GM23338 (cell line): Measurements from ENCODE around the gene MID1. TPM values are rescaled to one million over a fixed set of nuclear protein-coding genes. Genes with fewer than 3 reads are reported as not detected.

Experiments
- ATAC-seq: fragments of 200-7000 bp; cut with Tn5 transposase; 3 replicates; pipeline ENCODE4 v1.9.1; 2020
- DNase-seq: peaks from one replicate; pipeline ENCODE4 v3.0.0-alpha.2; 2015; ENCODE audit warnings: low spot score
- H2AFZ ChIP-seq: fragments of 200-600 bp; sonication (generic); 2 replicates; pipeline ENCODE4 v1.8.0; 2016; ENCODE audit warnings: antibody characterized with exemption, mild to moderate bottlenecking, moderate library complexity
- H3F3A ChIP-seq: fragments of 200-600 bp; sonication (generic); replicated peaks from 2 replicates; pipeline ENCODE4 v1.8.0; 2017; ENCODE audit warnings: antibody characterized with exemption, mixed run types, low read depth
- H3K27ac ChIP-seq: fragments of 200-600 bp; sonication (generic); 2 replicates; pipeline ENCODE4 v1.6.1; 2016; ENCODE audit warnings: low read depth
- H3K27me3 ChIP-seq: fragments of 200-600 bp; sonication (generic); 2 replicates; pipeline ENCODE4 v1.8.0; 2016; ENCODE audit warnings: mild to moderate bottlenecking, mixed run types, moderate library complexity; ENCODE audit not compliant: insufficient read depth
- H3K36me3 ChIP-seq: fragments of 200-600 bp; sonication (generic); 2 replicates; pipeline ENCODE4 v1.8.0; 2016; ENCODE audit warnings: mild to moderate bottlenecking; ENCODE audit not compliant: insufficient read depth
- H3K4me1 ChIP-seq: fragments of 200-600 bp; sonication (generic); 2 replicates; pipeline ENCODE4 v1.8.0; 2016; ENCODE audit warnings: mild to moderate bottlenecking, moderate library complexity; ENCODE audit not compliant: insufficient read depth
- H3K4me2 ChIP-seq: fragments of 200-600 bp; sonication (generic); 2 replicates; pipeline ENCODE4 v1.7.1; 2017; ENCODE audit warnings: mixed run types
- H3K4me3 ChIP-seq: fragments of 200-600 bp; sonication (generic); 2 replicates; pipeline ENCODE4 v1.6.1; 2016; ENCODE audit warnings: mixed run types
- H3K79me2 ChIP-seq: fragments of 200-600 bp; sonication (generic); replicated peaks from 2 replicates; pipeline ENCODE4 v1.8.0; 2017; ENCODE audit warnings: mild to moderate bottlenecking; ENCODE audit not compliant: insufficient read depth
- H3K9me2 ChIP-seq: fragments of 200-600 bp; sonication (generic); 2 replicates; pipeline ENCODE4 v1.8.0; 2017; ENCODE audit not compliant: insufficient read depth
- H4K20me1 ChIP-seq: fragments of 200-600 bp; sonication (generic); replicated peaks from 2 replicates; pipeline ENCODE4 v1.8.0; 2017; ENCODE audit warnings: mild to moderate bottlenecking; ENCODE audit not compliant: insufficient read depth
- H3K27ac Mint-ChIP-seq: 2 replicates; pipeline ENCODE4 v1.8.0; 2020; ENCODE audit warnings: inconsistent platforms, mild to moderate bottlenecking, moderate library complexity, mixed read lengths
- H3K27me3 Mint-ChIP-seq: 3 replicates; pipeline ENCODE4 v1.8.0; 2022; ENCODE audit warnings: low read depth, mild to moderate bottlenecking, moderate library complexity, mixed read lengths, inconsistent platforms; ENCODE audit not compliant: insufficient read depth, poor library complexity
- H3K36me3 Mint-ChIP-seq: 3 replicates; pipeline ENCODE4 v1.8.0; 2021; ENCODE audit warnings: low read depth, mild to moderate bottlenecking, inconsistent platforms, moderate library complexity, mixed read lengths
- H3K4me1 Mint-ChIP-seq: 3 replicates; pipeline ENCODE4 v1.8.0; 2020; ENCODE audit warnings: mild to moderate bottlenecking, inconsistent platforms, mixed read lengths
- H3K4me3 Mint-ChIP-seq: 3 replicates; pipeline ENCODE4 v1.8.0; 2021; ENCODE audit warnings: moderate library complexity, mild to moderate bottlenecking, inconsistent platforms, mixed read lengths
- H3K9me3 Mint-ChIP-seq: 3 replicates; pipeline ENCODE4 v1.8.0; 2020; ENCODE audit warnings: moderate library complexity, mild to moderate bottlenecking, inconsistent platforms, mixed read lengths
- CREB1 ChIP-seq: fragments of 250-450 bp; sonication (Bioruptor Pico); IDR thresholded peaks from 2 replicates; pipeline ENCODE4 v1.5.0; 2020; ENCODE audit warnings: low read depth, mild to moderate bottlenecking, moderate library complexity
- EZH2 ChIP-seq: fragments of 200-600 bp; sonication (generic); IDR thresholded peaks from one replicate; pipeline ENCODE4 v1.8.0; 2017; ENCODE audit warnings: antibody characterized with exemption, mild to moderate bottlenecking, low read depth; ENCODE audit not compliant: unreplicated experiment
- EZH2phosphoT487 ChIP-seq: fragments of 200-600 bp; sonication (generic); IDR thresholded peaks from one replicate; pipeline ENCODE4 v1.8.1; 2018; ENCODE audit warnings: antibody characterized with exemption; ENCODE audit not compliant: unreplicated experiment
- NANOG ChIP-seq: IDR thresholded peaks from 2 replicates; pipeline ENCODE4 v1.6.1; 2016; ENCODE audit warnings: antibody characterized with exemption, borderline replicate concordance
- POLR2AphosphoS5 ChIP-seq: IDR thresholded peaks from 2 replicates; pipeline ENCODE4 v1.6.1; 2016; ENCODE audit warnings: antibody characterized with exemption, low read depth
- STAT1 ChIP-seq: IDR thresholded peaks from one replicate; pipeline ENCODE4 v1.6.1; 2016; ENCODE audit warnings: antibody characterized with exemption; ENCODE audit not compliant: unreplicated experiment
- ZNF331 ChIP-seq: fragments of 250-450 bp; sonication (Bioruptor Pico); IDR thresholded peaks from 2 replicates; pipeline ENCODE4 v1.5.0; 2020; ENCODE audit warnings: low read depth, mild to moderate bottlenecking, moderate library complexity
- polyA plus RNA-seq: library from polyadenylated mRNA; unstranded; fragments of >200 nt; fragmentation: Nextera tagmentation; extraction: Ambion mirVana; gene quantifications from 2 replicates; pipeline ENCODE4 v1.2.1, GENCODE V29; 2016
- total RNA-seq: library from RNA; depleted of rRNA; stranded (reverse); fragments of >200 nt; shearing (Covaris generic); gene quantifications from 2 replicates; pipeline ENCODE4 v1.2.3, GENCODE V29; 2014
- TF ChIP-seq, protein P1 (sequence below), 2 experiments: fragments of 200-600 bp in 1 of 2; sonication (generic) in 1 of 2; conservative IDR thresholded peaks; 2 replicates each; pipeline versions ENCODE4 v1.5.1 to v1.6.1; 2016 to 2017; ENCODE audit warnings: antibody characterized with exemption in 2 of 2, low read depth in 2 of 2, mild to moderate bottlenecking in 2 of 2, moderate library complexity in 1 of 2
- TF ChIP-seq, protein P2 (sequence below): IDR thresholded peaks from 2 replicates; pipeline ENCODE4 v1.6.1; 2016; ENCODE audit warnings: antibody characterized with exemption
- TF ChIP-seq, protein P3 (sequence below): IDR thresholded peaks from one replicate; pipeline ENCODE4 v1.6.1; 2018; ENCODE audit warnings: antibody characterized with exemption; ENCODE audit not compliant: unreplicated experiment

Gene MID1
- total and polyA plus RNA-seq, 2 experiments from 2014 or later = 27.2 to 39.3 TPM

GRCh38 chrX:10444204-10444603, 176.2 kb downstream of the MID1 start:
- Histone ChIP-seq H3K4me2 (no peak overlapping the region), H3K4me3 (no peak overlapping the region), H2AFZ (no peak overlapping the region), H3K4me1 (peaks cover 9% of the 10 kb centered on the region), H3K27ac (no peak overlapping the region), H3K9me2 (no peaks in the 10 kb centered on the region), H3F3A (no peaks in the 10 kb centered on the region), H4K20me1 (no peaks in the 10 kb centered on the region), H3K79me2 (no peaks in the 10 kb centered on the region), H3K27me3 (no peaks in the 10 kb centered on the region), H3K36me3 (no peaks in the 10 kb centered on the region)
- TF ChIP-seq EZH2 (no peak), STAT1 (no peak), NANOG (no peak), EZH2phosphoT487 (no peak), CREB1 (CRISPR knock-in tag) (no peak)
- TF ChIP-seq, protein P1, sequence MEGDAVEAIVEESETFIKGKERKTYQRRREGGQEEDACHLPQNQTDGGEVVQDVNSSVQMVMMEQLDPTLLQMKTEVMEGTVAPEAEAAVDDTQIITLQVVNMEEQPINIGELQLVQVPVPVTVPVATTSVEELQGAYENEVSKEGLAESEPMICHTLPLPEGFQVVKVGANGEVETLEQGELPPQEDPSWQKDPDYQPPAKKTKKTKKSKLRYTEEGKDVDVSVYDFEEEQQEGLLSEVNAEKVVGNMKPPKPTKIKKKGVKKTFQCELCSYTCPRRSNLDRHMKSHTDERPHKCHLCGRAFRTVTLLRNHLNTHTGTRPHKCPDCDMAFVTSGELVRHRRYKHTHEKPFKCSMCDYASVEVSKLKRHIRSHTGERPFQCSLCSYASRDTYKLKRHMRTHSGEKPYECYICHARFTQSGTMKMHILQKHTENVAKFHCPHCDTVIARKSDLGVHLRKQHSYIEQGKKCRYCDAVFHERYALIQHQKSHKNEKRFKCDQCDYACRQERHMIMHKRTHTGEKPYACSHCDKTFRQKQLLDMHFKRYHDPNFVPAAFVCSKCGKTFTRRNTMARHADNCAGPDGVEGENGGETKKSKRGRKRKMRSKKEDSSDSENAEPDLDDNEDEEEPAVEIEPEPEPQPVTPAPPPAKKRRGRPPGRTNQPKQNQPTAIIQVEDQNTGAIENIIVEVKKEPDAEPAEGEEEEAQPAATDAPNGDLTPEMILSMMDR (conservative IDR thresholded peaks at IDR 0.05; ENCODE audit: low read depth in 2 of 2) = peak in 1 of 2 experiments; percentile 50; a peak in 3 of 4 replicates
- TF ChIP-seq, protein P2, sequence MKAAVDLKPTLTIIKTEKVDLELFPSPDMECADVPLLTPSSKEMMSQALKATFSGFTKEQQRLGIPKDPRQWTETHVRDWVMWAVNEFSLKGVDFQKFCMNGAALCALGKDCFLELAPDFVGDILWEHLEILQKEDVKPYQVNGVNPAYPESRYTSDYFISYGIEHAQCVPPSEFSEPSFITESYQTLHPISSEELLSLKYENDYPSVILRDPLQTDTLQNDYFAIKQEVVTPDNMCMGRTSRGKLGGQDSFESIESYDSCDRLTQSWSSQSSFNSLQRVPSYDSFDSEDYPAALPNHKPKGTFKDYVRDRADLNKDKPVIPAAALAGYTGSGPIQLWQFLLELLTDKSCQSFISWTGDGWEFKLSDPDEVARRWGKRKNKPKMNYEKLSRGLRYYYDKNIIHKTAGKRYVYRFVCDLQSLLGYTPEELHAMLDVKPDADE = no peak
- Mint-ChIP-seq H3K36me3 (peaks cover 2% of the 10 kb centered on the region; the same call in 1 of the 3 replicates), H3K4me1 (peaks cover 13% of the 10 kb centered on the region), H3K9me3 (no peaks in the 10 kb centered on the region), H3K27me3 (no peaks in the 10 kb centered on the region), H3K4me3 (no peak overlapping the region), H3K27ac (no peak overlapping the region)
- DNase-seq (peak; percentile 6), ATAC-seq (peak; percentile 30; the same call in 1 of the 3 replicates)

GRCh38 chrX:10441464-10441863, 178.9 kb downstream of the MID1 start:
- H3K4me1 ChIP-seq = peaks cover 9% of the 10 kb centered on the region
- Mint-ChIP-seq H3K4me3 (no peak overlapping the region), H3K27ac (no peak overlapping the region), H3K4me1 (peaks cover 13% of the 10 kb centered on the region), H3K27me3 (no peaks in the 10 kb centered on the region), H3K36me3 (no peaks in the 10 kb centered on the region), H3K9me3 (no peaks in the 10 kb centered on the region)
- DNase-seq = peak; percentile 40
- no peaks in the 10 kb centered on the region for H3F3A ChIP-seq
- no peaks in the 10 kb centered on the region for H3K36me3 ChIP-seq
- H3K79me2 ChIP-seq = no peaks in the 10 kb centered on the region
- no peaks in the 10 kb centered on the region for H3K27me3 ChIP-seq
- no peaks in the 10 kb centered on the region for H4K20me1 ChIP-seq
- H3K27ac ChIP-seq = no peak overlapping the region
- no peaks in the 10 kb centered on the region for H3K9me2 ChIP-seq
- H3K4me3 ChIP-seq = no peak overlapping the region
- H3K4me2 ChIP-seq = no peak overlapping the region
- ATAC-seq = peak; percentile 79
- H2AFZ ChIP-seq = no peak overlapping the region
- TF ChIP-seq POLR2AphosphoS5 (no peak), STAT1 (no peak), EZH2 (no peak), EZH2phosphoT487 (no peak), ZNF331 (no peak)
- TF ChIP-seq, protein P3, sequence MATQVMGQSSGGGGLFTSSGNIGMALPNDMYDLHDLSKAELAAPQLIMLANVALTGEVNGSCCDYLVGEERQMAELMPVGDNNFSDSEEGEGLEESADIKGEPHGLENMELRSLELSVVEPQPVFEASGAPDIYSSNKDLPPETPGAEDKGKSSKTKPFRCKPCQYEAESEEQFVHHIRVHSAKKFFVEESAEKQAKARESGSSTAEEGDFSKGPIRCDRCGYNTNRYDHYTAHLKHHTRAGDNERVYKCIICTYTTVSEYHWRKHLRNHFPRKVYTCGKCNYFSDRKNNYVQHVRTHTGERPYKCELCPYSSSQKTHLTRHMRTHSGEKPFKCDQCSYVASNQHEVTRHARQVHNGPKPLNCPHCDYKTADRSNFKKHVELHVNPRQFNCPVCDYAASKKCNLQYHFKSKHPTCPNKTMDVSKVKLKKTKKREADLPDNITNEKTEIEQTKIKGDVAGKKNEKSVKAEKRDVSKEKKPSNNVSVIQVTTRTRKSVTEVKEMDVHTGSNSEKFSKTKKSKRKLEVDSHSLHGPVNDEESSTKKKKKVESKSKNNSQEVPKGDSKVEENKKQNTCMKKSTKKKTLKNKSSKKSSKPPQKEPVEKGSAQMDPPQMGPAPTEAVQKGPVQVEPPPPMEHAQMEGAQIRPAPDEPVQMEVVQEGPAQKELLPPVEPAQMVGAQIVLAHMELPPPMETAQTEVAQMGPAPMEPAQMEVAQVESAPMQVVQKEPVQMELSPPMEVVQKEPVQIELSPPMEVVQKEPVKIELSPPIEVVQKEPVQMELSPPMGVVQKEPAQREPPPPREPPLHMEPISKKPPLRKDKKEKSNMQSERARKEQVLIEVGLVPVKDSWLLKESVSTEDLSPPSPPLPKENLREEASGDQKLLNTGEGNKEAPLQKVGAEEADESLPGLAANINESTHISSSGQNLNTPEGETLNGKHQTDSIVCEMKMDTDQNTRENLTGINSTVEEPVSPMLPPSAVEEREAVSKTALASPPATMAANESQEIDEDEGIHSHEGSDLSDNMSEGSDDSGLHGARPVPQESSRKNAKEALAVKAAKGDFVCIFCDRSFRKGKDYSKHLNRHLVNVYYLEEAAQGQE = no peak
- TF ChIP-seq, protein P2 = no peak
- TF ChIP-seq, protein P1 (conservative IDR thresholded peaks at IDR 0.05; ENCODE audit: low read depth in 2 of 2) = no peak
